ENCODE measurements around the gene GUCY2C. TPM values are rescaled to one million over a fixed set of nuclear protein-coding genes. Genes with fewer than 3 reads are reported as not detected.

The GUCY2C gene
- total and polyA plus RNA-seq, 4 donors: 3.0 TPM; not detected in 3

DNA sequence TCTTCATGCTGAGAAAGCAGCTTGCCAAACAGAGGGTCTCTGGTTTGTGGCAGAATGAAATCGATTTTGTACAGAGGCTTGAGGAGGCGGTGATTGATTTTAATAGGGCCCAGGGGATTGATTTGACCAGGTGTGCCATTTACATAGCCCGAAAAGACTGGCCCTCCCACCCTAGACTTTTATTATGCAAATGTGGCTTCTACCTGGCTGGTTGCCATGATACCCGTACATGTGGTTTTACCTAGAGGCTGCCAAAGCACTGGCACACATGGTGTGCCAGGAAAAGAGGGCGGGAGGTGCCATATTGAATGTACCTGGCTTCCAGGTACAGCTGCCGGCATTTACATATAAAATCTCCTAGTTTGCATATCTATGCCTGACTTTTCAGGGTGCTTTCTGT is 18.0 kb upstream of the GUCY2C start:
- Histone ChIP-seq H3K36me3 (ENCODE audit: control insufficient read depth in 1 of 2, insufficient read depth in 2 of 2, low read length in 1 of 2) (no peaks in the 10 kb centered on the region), H3K4me1 (ENCODE audit: control insufficient read depth in 1 of 2, insufficient read depth in 2 of 2, low read length in 2 of 2) (peaks cover 0 to 2% of the 10 kb centered on the region in 2 donors), H3K27ac (ENCODE audit: low read depth in 1 of 2, low read length in 2 of 2) (no peak overlapping the region), H3K4me3 (ENCODE audit: low read length in 2 of 2) (no peak overlapping the region), H3K27me3 (ENCODE audit: control insufficient read depth in 1 of 2, insufficient read depth in 2 of 2, low read length in 1 of 2) (no peaks in the 10 kb centered on the region), H3K9me3 (ENCODE audit: control insufficient read depth, low read length) (no peaks in the 10 kb centered on the region)
- WGBS, 2 donors: 75 to 76% methylated on average over 6 of the region's 6 CpGs
- DNase-seq: no peak
- ATAC-seq (ENCODE audit: low FRiP score): no peak
- intact Hi-C loops (cut with DNase I): no loop called here

DNA sequence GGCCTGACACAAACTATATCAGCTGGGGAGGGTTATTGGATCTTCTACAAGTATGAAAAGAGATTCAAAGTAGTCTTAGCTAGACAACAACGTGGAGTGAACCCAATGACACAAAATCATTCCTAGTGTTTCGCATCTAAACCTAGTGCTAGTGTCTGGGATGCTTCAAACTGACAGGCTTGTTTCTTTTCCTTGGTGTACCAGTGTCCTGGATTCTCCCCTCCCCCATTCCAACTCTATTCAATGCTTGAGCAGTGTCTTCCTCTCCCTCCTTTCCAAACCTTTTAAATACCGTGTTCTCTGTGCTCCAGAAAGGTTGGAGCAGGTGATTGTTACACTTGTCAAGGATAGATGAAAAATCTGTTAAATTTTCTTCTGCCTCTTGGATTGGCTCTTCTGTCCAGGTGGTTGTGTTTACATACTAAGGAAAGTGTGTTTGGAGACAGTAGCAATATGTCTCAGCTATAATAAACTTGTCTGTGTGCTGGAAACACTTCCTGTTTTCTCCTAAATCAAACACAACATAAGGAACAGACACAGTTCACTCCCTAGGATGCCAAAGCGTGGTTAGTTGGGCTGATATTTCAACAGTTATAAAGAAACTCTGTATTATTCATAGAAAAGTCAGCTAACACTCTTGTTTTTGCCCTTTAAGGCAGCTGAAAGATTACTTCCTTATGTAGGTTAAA is 14.4 kb upstream of the GUCY2C start:
- Histone ChIP-seq H3K36me3 (ENCODE audit: control insufficient read depth in 1 of 2, insufficient read depth in 2 of 2, low read length in 1 of 2) (no peaks in the 10 kb centered on the region), H3K27me3 (ENCODE audit: control insufficient read depth in 1 of 2, insufficient read depth in 2 of 2, low read length in 1 of 2) (no peaks in the 10 kb centered on the region), H3K9me3 (ENCODE audit: control insufficient read depth, low read length) (no peaks in the 10 kb centered on the region), H3K4me1 (ENCODE audit: control insufficient read depth in 1 of 2, insufficient read depth in 2 of 2, low read length in 2 of 2) (peaks cover 0 to 2% of the 10 kb centered on the region in 2 donors), H3K27ac (ENCODE audit: low read depth in 1 of 2, low read length in 2 of 2) (no peak overlapping the region), H3K4me3 (ENCODE audit: low read length in 2 of 2) (no peak overlapping the region)
- ATAC-seq (ENCODE audit: low FRiP score) (no peak), DNase-seq (no peak)
- 71 to 80% methylated on average over 4 of the region's 4 CpGs for WGBS, 2 donors
- intact Hi-C loops (cut with DNase I): no loop called here

DNA sequence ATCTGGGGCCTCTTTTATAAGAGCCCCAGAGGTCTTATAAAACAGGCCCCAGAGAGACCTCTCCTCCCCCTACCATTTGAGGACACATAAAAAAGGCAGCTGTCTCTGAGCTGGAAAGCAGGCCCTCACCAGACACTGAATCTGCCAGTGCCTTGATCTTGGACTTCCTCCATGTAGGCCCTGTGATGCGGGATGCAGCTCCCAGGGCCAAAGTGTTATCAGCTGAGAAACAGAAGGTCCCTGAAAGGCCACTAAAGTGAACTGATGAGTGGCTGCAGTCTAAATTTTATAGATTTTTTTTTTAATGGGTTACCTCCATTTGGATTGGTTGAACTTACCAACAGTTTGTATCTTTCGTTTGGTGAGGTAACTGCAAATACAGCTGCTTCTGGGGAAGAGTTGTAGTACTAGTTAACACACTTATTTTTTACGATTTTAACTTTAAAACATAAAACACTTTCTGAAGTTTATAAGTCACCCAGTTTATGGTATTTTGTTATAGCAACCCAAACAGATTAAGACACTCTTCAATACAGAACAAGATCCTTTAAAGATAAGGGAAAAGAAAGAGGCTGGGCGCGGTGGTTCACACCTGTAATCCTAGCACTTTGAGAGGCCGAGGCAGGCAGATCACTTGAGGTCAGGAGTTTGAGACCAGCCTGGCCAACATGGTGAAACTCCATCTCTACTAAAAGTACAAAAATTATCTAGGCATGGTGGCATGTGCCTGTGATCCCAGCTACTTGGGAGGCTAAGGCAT is 5.6 kb upstream of the GUCY2C start:
- no peaks in the 10 kb centered on the region for H3K27me3 ChIP-seq (ENCODE audit: control insufficient read depth in 1 of 2, insufficient read depth in 2 of 2, low read length in 1 of 2)
- DNase-seq: no peak
- no peak for ATAC-seq (ENCODE audit: low FRiP score)
- intact Hi-C loops (cut with DNase I): no loop called here
- H3K4me1 ChIP-seq (ENCODE audit: control insufficient read depth in 1 of 2, insufficient read depth in 2 of 2, low read length in 2 of 2): no peaks in the 10 kb centered on the region
- WGBS, 2 donors: 77 to 85% methylated on average over 6 of the region's 6 CpGs
- no peaks in the 10 kb centered on the region for H3K36me3 ChIP-seq (ENCODE audit: control insufficient read depth in 1 of 2, insufficient read depth in 2 of 2, low read length in 1 of 2)
- no peaks in the 10 kb centered on the region for H3K9me3 ChIP-seq (ENCODE audit: control insufficient read depth, low read length)
- no peak overlapping the region for H3K27ac ChIP-seq (ENCODE audit: low read depth in 1 of 2, low read length in 2 of 2)
- H3K4me3 ChIP-seq (ENCODE audit: low read length in 2 of 2): no peak overlapping the region

DNA sequence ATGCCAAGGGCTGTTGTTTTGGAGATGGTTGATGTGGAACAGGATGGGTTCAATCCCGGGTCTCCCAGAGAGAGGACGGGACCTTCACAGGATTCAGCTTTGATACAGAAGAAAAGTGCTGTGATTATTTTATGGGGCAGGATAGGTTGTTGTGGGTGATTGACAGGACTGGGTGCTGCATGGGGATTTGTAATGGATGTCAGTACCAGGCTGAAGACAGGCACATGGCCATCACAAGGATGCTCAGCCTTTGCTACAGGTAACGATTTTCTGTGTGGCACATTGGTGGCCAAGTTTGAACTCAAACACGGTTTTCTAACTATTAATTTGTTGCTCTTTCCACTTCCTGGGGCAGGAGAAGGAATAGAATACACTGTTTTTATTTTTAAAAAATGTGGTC is 4.5 kb upstream of the GUCY2C start:
- 77 to 80% methylated on average over 4 of the region's 4 CpGs for WGBS, 2 donors
- intact Hi-C loops (cut with DNase I): no loop called here
- Histone ChIP-seq H3K36me3 (ENCODE audit: control insufficient read depth in 1 of 2, insufficient read depth in 2 of 2, low read length in 1 of 2) (no peaks in the 10 kb centered on the region), H3K4me1 (ENCODE audit: control insufficient read depth in 1 of 2, insufficient read depth in 2 of 2, low read length in 2 of 2) (no peaks in the 10 kb centered on the region), H3K27ac (ENCODE audit: low read depth in 1 of 2, low read length in 2 of 2) (no peak overlapping the region), H3K27me3 (ENCODE audit: control insufficient read depth in 1 of 2, insufficient read depth in 2 of 2, low read length in 1 of 2) (no peaks in the 10 kb centered on the region), H3K9me3 (ENCODE audit: control insufficient read depth, low read length) (no peaks in the 10 kb centered on the region), H3K4me3 (ENCODE audit: low read length in 2 of 2) (no peak overlapping the region)
- ATAC-seq (ENCODE audit: low FRiP score) (no peak), DNase-seq (no peak)

DNA sequence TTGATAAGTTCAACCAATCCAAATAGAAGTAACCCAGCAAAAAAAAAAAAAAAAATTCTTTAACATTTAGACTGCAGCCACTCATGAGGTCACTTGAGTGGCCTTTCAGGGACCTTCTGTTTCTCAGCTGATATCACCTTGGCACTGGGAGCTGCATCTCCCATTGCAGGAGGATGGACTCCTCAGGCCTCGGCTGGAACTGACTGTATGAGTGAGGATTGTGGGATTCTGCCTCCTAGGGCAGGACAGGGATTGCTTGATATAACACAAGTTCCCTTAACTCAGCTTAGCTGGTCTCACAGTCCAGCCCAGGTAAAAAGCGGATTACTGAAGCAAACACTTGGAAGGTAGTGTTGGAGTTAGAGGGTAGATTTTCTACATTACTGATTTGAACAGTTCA is 3.5 kb upstream of the GUCY2C start:
- 91 to 96% methylated on average over 2 of the region's 2 CpGs for WGBS, 2 donors
- intact Hi-C loops (cut with DNase I): no loop called here
- DNase-seq: no peak

DNA sequence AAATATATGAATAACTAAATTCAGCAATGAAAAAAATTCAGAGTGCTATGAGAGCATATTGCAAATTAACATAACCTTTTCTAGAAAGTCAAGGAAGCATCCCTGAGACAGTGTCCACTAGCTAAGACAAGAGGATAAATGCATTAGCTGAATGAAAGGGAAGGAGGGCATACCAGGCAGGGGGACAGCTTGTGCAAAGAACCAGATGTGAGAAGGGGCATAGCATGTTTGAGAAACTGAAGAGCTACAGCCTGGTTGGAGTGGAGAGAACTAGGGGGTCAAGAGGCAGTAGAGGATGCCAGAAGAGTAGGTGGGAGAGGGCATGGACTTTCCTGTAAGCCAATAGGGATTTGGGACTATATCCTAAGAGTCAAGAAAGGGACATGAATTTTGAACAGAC is 2.2 kb upstream of the GUCY2C start:
- intact Hi-C loops (cut with DNase I): no loop called here
- H3K36me3 ChIP-seq (ENCODE audit: control insufficient read depth in 1 of 2, insufficient read depth in 2 of 2, low read length in 1 of 2): no peaks in the 10 kb centered on the region
- DNase-seq (no peak), ATAC-seq (ENCODE audit: low FRiP score) (no peak)
- H3K27ac ChIP-seq (ENCODE audit: low read depth in 1 of 2, low read length in 2 of 2): no peak overlapping the region
- H3K4me1 ChIP-seq (ENCODE audit: control insufficient read depth in 1 of 2, insufficient read depth in 2 of 2, low read length in 2 of 2): no peaks in the 10 kb centered on the region
- no peaks in the 10 kb centered on the region for H3K9me3 ChIP-seq (ENCODE audit: control insufficient read depth, low read length)
- H3K27me3 ChIP-seq (ENCODE audit: control insufficient read depth in 1 of 2, insufficient read depth in 2 of 2, low read length in 1 of 2): no peaks in the 10 kb centered on the region
- H3K4me3 ChIP-seq (ENCODE audit: low read length in 2 of 2): no peak overlapping the region

More for the DNA sequence above, 3.5 kb upstream of the GUCY2C start:
- Histone ChIP-seq H3K27me3 (ENCODE audit: control insufficient read depth in 1 of 2, insufficient read depth in 2 of 2, low read length in 1 of 2) (no peaks in the 10 kb centered on the region), H3K27ac (ENCODE audit: low read depth in 1 of 2, low read length in 2 of 2) (no peak overlapping the region), H3K4me1 (ENCODE audit: control insufficient read depth in 1 of 2, insufficient read depth in 2 of 2, low read length in 2 of 2) (no peaks in the 10 kb centered on the region), H3K4me3 (ENCODE audit: low read length in 2 of 2) (no peak overlapping the region), H3K9me3 (ENCODE audit: control insufficient read depth, low read length) (no peaks in the 10 kb centered on the region), H3K36me3 (ENCODE audit: control insufficient read depth in 1 of 2, insufficient read depth in 2 of 2, low read length in 1 of 2) (no peaks in the 10 kb centered on the region)
- no peak for ATAC-seq (ENCODE audit: low FRiP score)

DNA sequence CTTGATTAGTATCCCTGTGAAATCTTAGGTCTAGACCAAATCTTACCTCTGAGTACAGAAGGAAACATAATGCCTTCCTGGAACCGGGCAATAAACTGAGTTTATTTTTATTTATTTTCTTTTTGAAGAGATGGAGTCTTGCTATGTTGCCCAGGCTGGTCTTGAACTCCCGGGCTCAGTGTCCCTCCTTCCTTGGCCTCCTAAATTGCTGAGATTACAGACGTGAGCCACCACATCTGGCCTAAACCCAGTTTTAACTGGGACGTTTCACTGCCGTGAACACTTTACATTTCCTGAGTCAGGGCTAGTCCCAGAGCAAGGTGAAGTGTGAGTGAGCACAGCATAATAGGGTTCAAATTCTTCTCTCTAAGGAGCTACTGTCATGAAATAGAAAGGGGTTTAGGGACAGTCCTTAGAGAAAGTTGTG is 671 bp downstream of the GUCY2C start:
- Histone ChIP-seq H3K9me3 (ENCODE audit: control insufficient read depth, low read length) (peaks cover 1% of the 10 kb centered on the region), H3K4me1 (ENCODE audit: control insufficient read depth in 1 of 2, insufficient read depth in 2 of 2, low read length in 2 of 2) (no peaks in the 10 kb centered on the region), H3K36me3 (ENCODE audit: control insufficient read depth in 1 of 2, insufficient read depth in 2 of 2, low read length in 1 of 2) (no peaks in the 10 kb centered on the region), H3K4me3 (ENCODE audit: low read length in 2 of 2) (no peak overlapping the region), H3K27me3 (ENCODE audit: control insufficient read depth in 1 of 2, insufficient read depth in 2 of 2, low read length in 1 of 2) (no peaks in the 10 kb centered on the region), H3K27ac (ENCODE audit: low read depth in 1 of 2, low read length in 2 of 2) (no peak overlapping the region)
- 60 to 70% methylated on average over 5 of the region's 5 CpGs for WGBS, 2 donors
- no peak for ATAC-seq (ENCODE audit: low FRiP score)
- intact Hi-C loops (cut with DNase I): no loop called here
- no peak for DNase-seq

DNA sequence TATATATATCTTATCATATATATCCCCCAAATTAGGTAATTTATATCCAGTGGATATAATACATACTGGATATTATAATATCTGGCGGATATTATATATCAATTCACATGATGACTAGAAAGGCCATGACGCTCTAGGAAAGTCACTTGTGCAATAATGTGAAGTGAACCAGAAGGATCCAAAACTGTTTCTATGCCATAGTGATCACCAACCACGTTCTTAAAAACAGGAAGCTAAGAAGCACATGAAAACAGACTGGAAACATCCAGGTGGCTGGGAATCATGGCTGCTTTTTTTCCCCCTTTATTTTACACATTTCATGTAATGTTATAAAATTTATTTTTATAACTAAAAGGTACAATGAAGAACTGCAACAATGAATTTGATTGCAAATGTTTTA is 1.4 kb downstream of the GUCY2C start:
- Histone ChIP-seq H3K4me3 (ENCODE audit: low read length in 2 of 2) (no peak overlapping the region), H3K27ac (ENCODE audit: low read depth in 1 of 2, low read length in 2 of 2) (no peak overlapping the region), H3K27me3 (ENCODE audit: control insufficient read depth in 1 of 2, insufficient read depth in 2 of 2, low read length in 1 of 2) (no peaks in the 10 kb centered on the region), H3K4me1 (ENCODE audit: control insufficient read depth in 1 of 2, insufficient read depth in 2 of 2, low read length in 2 of 2) (no peaks in the 10 kb centered on the region), H3K9me3 (ENCODE audit: control insufficient read depth, low read length) (peaks cover 1% of the 10 kb centered on the region), H3K36me3 (ENCODE audit: control insufficient read depth in 1 of 2, insufficient read depth in 2 of 2, low read length in 1 of 2) (no peaks in the 10 kb centered on the region)
- no peak for DNase-seq
- WGBS, 2 donors: 77 to 80% methylated on average over 3 of the region's 3 CpGs
- intact Hi-C loops (cut with DNase I): no loop called here
- ATAC-seq (ENCODE audit: low FRiP score): no peak

DNA sequence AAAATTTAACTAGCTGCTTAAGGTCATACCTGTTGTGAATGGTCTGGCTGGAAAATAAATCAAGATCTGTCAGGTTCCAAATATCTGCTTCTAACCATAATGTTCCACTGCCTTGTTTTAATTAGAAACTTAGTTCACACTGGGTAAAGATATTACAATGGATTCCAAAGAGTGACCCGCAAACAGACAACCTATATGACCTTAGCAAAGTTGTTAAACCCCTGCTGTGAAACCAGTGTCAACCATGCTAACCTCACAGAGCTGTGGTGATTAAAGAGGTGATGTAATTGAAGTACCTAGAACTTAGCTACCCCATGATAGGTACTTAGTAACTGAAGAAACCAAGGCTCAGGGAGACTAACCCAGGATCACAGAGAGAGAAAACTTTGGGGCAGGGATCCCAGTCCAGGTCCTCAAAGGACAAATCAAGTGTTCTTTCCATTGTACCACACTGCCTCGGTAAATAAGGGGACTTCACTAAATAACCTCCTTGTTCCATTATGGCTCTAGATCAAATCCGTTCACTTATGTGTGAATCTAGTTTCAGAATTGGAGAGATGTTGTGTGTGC is 2.2 kb downstream of the GUCY2C start:
- H3K27me3 ChIP-seq (ENCODE audit: control insufficient read depth in 1 of 2, insufficient read depth in 2 of 2, low read length in 1 of 2): no peaks in the 10 kb centered on the region
- H3K36me3 ChIP-seq (ENCODE audit: control insufficient read depth in 1 of 2, insufficient read depth in 2 of 2, low read length in 1 of 2): no peaks in the 10 kb centered on the region
- H3K27ac ChIP-seq (ENCODE audit: low read depth in 1 of 2, low read length in 2 of 2): no peak overlapping the region
- peaks cover 1% of the 10 kb centered on the region for H3K9me3 ChIP-seq (ENCODE audit: control insufficient read depth, low read length)
- H3K4me1 ChIP-seq (ENCODE audit: control insufficient read depth in 1 of 2, insufficient read depth in 2 of 2, low read length in 2 of 2): no peaks in the 10 kb centered on the region
- H3K4me3 ChIP-seq (ENCODE audit: low read length in 2 of 2): no peak overlapping the region
- ATAC-seq (ENCODE audit: low FRiP score): no peak
- intact Hi-C loops (cut with DNase I): no loop called here
- no peak for DNase-seq
- WGBS, 2 donors: 85 to 89% methylated on average over 3 of the region's 3 CpGs

Data from aorta (tissue), 5 donors.